Neuronal stem cell (in vitro differentiated cells): Measurements from ENCODE around the gene EPB41L4A.

Source experiments
- DNase-seq: peaks from one replicate; pipeline ENCODE4 v3.0.0-alpha.2; 2013; ENCODE audit warnings: low spot score
- H2AFZ ChIP-seq: one replicate; pipeline ENCODE4 v1.6.1; 2013; ENCODE audit warnings: mild to moderate bottlenecking, low read length, inconsistent platforms
- H2AK5ac ChIP-seq: 2 replicates; pipeline ENCODE4 v1.6.1; 2013; ENCODE audit warnings: low read depth, mild to moderate bottlenecking, inconsistent platforms, low read length, moderate library complexity, mixed read lengths
- H2BK120ac ChIP-seq: 2 replicates; pipeline ENCODE4 v1.6.1; 2013; ENCODE audit warnings: low read depth, mild to moderate bottlenecking, inconsistent platforms, low read length, moderate library complexity, mixed read lengths
- H2BK12ac ChIP-seq: one replicate; pipeline ENCODE4 v1.6.1; 2013; ENCODE audit warnings: low read length, inconsistent platforms
- H2BK15ac ChIP-seq: 2 replicates; pipeline ENCODE4 v1.6.1; 2013; ENCODE audit warnings: mild to moderate bottlenecking, low read length, inconsistent platforms, mixed read lengths
- H2BK5ac ChIP-seq: one replicate; pipeline ENCODE4 v1.6.1; 2013; ENCODE audit warnings: inconsistent platforms, mild to moderate bottlenecking, low read length, moderate library complexity
- H3K14ac ChIP-seq: one replicate; pipeline ENCODE4 v1.6.1; 2013; ENCODE audit warnings: low read length, inconsistent platforms
- H3K18ac ChIP-seq: 2 replicates; pipeline ENCODE4 v1.6.1; 2013; ENCODE audit warnings: low read length, inconsistent platforms
- H3K23ac ChIP-seq: 2 replicates; pipeline ENCODE4 v1.6.1; 2013; ENCODE audit warnings: low read depth, mild to moderate bottlenecking, mixed read lengths, low read length, inconsistent platforms; ENCODE audit not compliant: poor library complexity
- H3K27ac ChIP-seq: replicated peaks from 3 replicates; pipeline ENCODE4 v1.5.1; 2013; ENCODE audit warnings: low read length, inconsistent platforms
- H3K27me3 ChIP-seq, 3 experiments: 2 replicates each; pipeline ENCODE4 v1.6.1; 2013; ENCODE audit warnings: low read length in 3 of 3, mild to moderate bottlenecking in 2 of 3, inconsistent platforms in 1 of 3, low read depth in 1 of 3, mixed read lengths in 1 of 3, moderate library complexity in 1 of 3; ENCODE audit not compliant: control insufficient read depth in 3 of 3, insufficient read depth in 3 of 3
- H3K36me3 ChIP-seq, 2 donors: replicated peaks in 1 of 2; 2 replicates each; pipeline ENCODE4 v1.6.1; 2013; ENCODE audit warnings: low read length in 2 of 2; ENCODE audit not compliant: control insufficient read depth in 2 of 2, insufficient read depth in 2 of 2
- H3K4ac ChIP-seq: 2 replicates; pipeline ENCODE4 v1.6.1; 2013; ENCODE audit warnings: inconsistent platforms, mild to moderate bottlenecking, low read length, moderate library complexity
- H3K4me1 ChIP-seq, 2 donors: 1 replicate in 1 of 2; 2 replicates in 1 of 2; pipeline ENCODE4 v1.6.1; 2013; ENCODE audit warnings: low read length in 2 of 2, low read depth in 1 of 2; ENCODE audit not compliant: control insufficient read depth in 2 of 2, insufficient read depth in 1 of 2
- H3K4me2 ChIP-seq: one replicate; pipeline ENCODE4 v1.6.1; 2013; ENCODE audit warnings: mild to moderate bottlenecking, low read length, inconsistent platforms; ENCODE audit not compliant: insufficient read depth, poor library complexity, severe bottlenecking
- H3K4me3 ChIP-seq, 2 donors: 2 replicates each; pipeline ENCODE4 v1.5.1; 2013; ENCODE audit warnings: low read length in 2 of 2, mild to moderate bottlenecking in 2 of 2, inconsistent platforms in 1 of 2, moderate library complexity in 1 of 2
- H3K79me1 ChIP-seq: one replicate; pipeline ENCODE4 v1.6.1; 2013; ENCODE audit warnings: low read depth, mild to moderate bottlenecking, inconsistent platforms, low read length, moderate library complexity
- H3K9ac ChIP-seq: one replicate; pipeline ENCODE4 v1.6.1; 2013; ENCODE audit warnings: mild to moderate bottlenecking, low read depth, low read length, inconsistent platforms; ENCODE audit not compliant: poor library complexity
- H3K9me3 ChIP-seq, 2 donors: replicated peaks in 1 of 2; 2 replicates each; pipeline versions ENCODE3 to v1.6.1; 2013; ENCODE audit warnings: low read length in 2 of 2, mild to moderate bottlenecking in 2 of 2, inconsistent platforms in 1 of 2, low read depth in 1 of 2, mixed read lengths in 1 of 2, moderate library complexity in 1 of 2; ENCODE audit not compliant: control insufficient read depth in 2 of 2, insufficient read depth in 1 of 2
- H4K8ac ChIP-seq: one replicate; pipeline ENCODE4 v1.6.1; 2013; ENCODE audit warnings: low read depth, mild to moderate bottlenecking, inconsistent platforms, low read length, moderate library complexity
- H4K91ac ChIP-seq: one replicate; pipeline ENCODE4 v1.6.1; 2013; ENCODE audit warnings: low read length, low read depth, mild to moderate bottlenecking, inconsistent platforms; ENCODE audit not compliant: poor library complexity
- WGBS, 2 donors: extraction: QIAGEN DNeasy Blood & Tissue Kit; methylation state at CpG; one replicate each; pipeline ENCODE4 v1.1.7; 2013; ENCODE audit warnings: missing lambda C conversion rate in 2 of 2, mixed read lengths in 1 of 2; ENCODE audit not compliant: insufficient read length in 2 of 2, insufficient replicate concordance in 1 of 2; ENCODE audit errors: extremely low coverage in 2 of 2; 5-methylcytosine and 5-hydroxymethylcytosine counted together

The EPB41L4A gene

GRCh38 chr5:112245656-112246055 is 173.4 kb downstream of the EPB41L4A start:
- Histone ChIP-seq H3K18ac (no peak overlapping the region), H3K4me1 (peaks cover 8 to 17% of the 10 kb centered on the region in 2 donors), H3K23ac (no peak overlapping the region), H3K14ac (no peak overlapping the region), H3K4me3 (no peak overlapping the region), H2AFZ (no peak overlapping the region), H4K8ac (no peak overlapping the region), H4K91ac (no peak overlapping the region), H3K9me3 (no peaks in the 10 kb centered on the region), H3K4me2 (no peak overlapping the region), H3K79me1 (no peaks in the 10 kb centered on the region), H2AK5ac (no peak overlapping the region), H3K27ac (no peak overlapping the region), H3K36me3 (peaks cover 0 to 5% of the 10 kb centered on the region in 2 donors), H2BK12ac (no peak overlapping the region), H2BK15ac (no peak overlapping the region), H3K27me3 (no peaks in the 10 kb centered on the region), H2BK120ac (no peak overlapping the region), H3K9ac (no peak overlapping the region), H3K4ac (no peak overlapping the region), H2BK5ac (no peak overlapping the region)
- DNase-seq: peak; percentile 35
- no CpG with 5 or more reads among the region's 5 CpGs for WGBS, 2 donors

GRCh38 chr5:112239996-112240395 is 179.1 kb downstream of the EPB41L4A start:
- Histone ChIP-seq H2BK5ac (no peak overlapping the region), H2BK12ac (no peak overlapping the region), H3K9me3 (no peaks in the 10 kb centered on the region), H3K27me3 (no peaks in the 10 kb centered on the region), H3K27ac (no peak overlapping the region), H3K9ac (no peak overlapping the region), H2AK5ac (no peak overlapping the region), H3K4me3 (no peak overlapping the region), H4K8ac (no peak overlapping the region), H3K36me3 (peaks cover 0 to 5% of the 10 kb centered on the region in 2 donors), H3K23ac (no peak overlapping the region), H2AFZ (no peak overlapping the region), H4K91ac (no peak overlapping the region), H2BK15ac (no peak overlapping the region), H3K4me2 (no peak overlapping the region), H2BK120ac (no peak overlapping the region), H3K18ac (no peak overlapping the region), H3K4ac (no peak overlapping the region), H3K4me1 (peaks cover 9 to 21% of the 10 kb centered on the region in 2 donors), H3K79me1 (no peaks in the 10 kb centered on the region), H3K14ac (no peak overlapping the region)
- DNase-seq: no peak
- no CpG with 5 or more reads among the region's 3 CpGs for WGBS, 2 donors

DNA sequence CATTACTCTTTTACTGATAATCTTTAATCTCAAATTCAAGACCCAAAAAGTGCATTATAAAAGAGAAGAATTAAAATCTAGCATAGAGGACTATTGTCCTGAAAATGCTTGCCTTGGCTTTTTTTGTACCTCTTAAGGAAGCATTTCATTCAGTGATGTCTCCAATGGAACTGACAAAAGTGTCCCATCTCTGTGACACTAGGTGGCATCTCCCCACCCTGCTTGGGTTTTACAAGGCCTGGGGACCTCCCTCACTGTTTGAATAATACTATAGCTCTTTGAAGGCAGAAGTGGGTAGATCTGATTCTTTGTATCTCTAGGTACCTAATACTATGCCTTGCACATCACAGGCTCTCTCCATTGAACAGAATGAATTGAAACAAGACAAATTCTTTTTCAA is 180.6 kb downstream of the EPB41L4A start:
- H3K18ac ChIP-seq: no peak overlapping the region
- H2BK12ac ChIP-seq: no peak overlapping the region
- no peak overlapping the region for H2AFZ ChIP-seq
- H2AK5ac ChIP-seq: no peak overlapping the region
- no peak overlapping the region for H2BK15ac ChIP-seq
- H2BK120ac ChIP-seq: no peak overlapping the region
- no peaks in the 10 kb centered on the region for H3K9me3 ChIP-seq
- no peak overlapping the region for H2BK5ac ChIP-seq
- no peak overlapping the region for H3K27ac ChIP-seq
- no peaks in the 10 kb centered on the region for H3K27me3 ChIP-seq
- no peak overlapping the region for H3K23ac ChIP-seq
- H3K4me2 ChIP-seq: no peak overlapping the region
- DNase-seq: no peak
- peaks cover 9 to 21% of the 10 kb centered on the region in 2 donors for H3K4me1 ChIP-seq
- H4K91ac ChIP-seq: no peak overlapping the region
- H3K14ac ChIP-seq: no peak overlapping the region
- no peaks in the 10 kb centered on the region for H3K79me1 ChIP-seq
- H3K4me3 ChIP-seq: no peak overlapping the region
- no peak overlapping the region for H3K9ac ChIP-seq
- peaks cover 0 to 11% of the 10 kb centered on the region in 2 donors for H3K36me3 ChIP-seq
- H4K8ac ChIP-seq: no peak overlapping the region
- no peak overlapping the region for H3K4ac ChIP-seq

GRCh38 chr5:112237456-112237855 is 181.6 kb downstream of the EPB41L4A start:
- Histone ChIP-seq H2BK120ac (no peak overlapping the region), H3K4me1 (peaks cover 9 to 21% of the 10 kb centered on the region in 2 donors), H4K91ac (no peak overlapping the region), H2AFZ (no peak overlapping the region), H3K9ac (no peak overlapping the region), H3K18ac (no peak overlapping the region), H3K4me3 (no peak overlapping the region), H2BK15ac (no peak overlapping the region), H4K8ac (no peak overlapping the region), H2BK5ac (no peak overlapping the region), H3K27ac (no peak overlapping the region), H2AK5ac (no peak overlapping the region), H3K27me3 (no peaks in the 10 kb centered on the region), H3K23ac (no peak overlapping the region), H3K79me1 (no peaks in the 10 kb centered on the region), H2BK12ac (no peak overlapping the region), H3K14ac (no peak overlapping the region), H3K9me3 (no peaks in the 10 kb centered on the region), H3K4me2 (no peak overlapping the region), H3K4ac (no peak overlapping the region), H3K36me3 (peaks cover 0 to 15% of the 10 kb centered on the region in 2 donors)
- no CpG with 5 or more reads among the region's 2 CpGs for WGBS, 2 donors
- peak; percentile 50 for DNase-seq
